DMS 273 (cell line): Measurements from ENCODE around the gene CADPS2.

ENCODE experiments used
- DNase-seq: peaks from one replicate; lab custom pipeline; 2025; ENCODE audit not compliant: unreplicated experiment; lab: John Stamatoyannopoulos, UW

CADPS2 gene

DNA sequence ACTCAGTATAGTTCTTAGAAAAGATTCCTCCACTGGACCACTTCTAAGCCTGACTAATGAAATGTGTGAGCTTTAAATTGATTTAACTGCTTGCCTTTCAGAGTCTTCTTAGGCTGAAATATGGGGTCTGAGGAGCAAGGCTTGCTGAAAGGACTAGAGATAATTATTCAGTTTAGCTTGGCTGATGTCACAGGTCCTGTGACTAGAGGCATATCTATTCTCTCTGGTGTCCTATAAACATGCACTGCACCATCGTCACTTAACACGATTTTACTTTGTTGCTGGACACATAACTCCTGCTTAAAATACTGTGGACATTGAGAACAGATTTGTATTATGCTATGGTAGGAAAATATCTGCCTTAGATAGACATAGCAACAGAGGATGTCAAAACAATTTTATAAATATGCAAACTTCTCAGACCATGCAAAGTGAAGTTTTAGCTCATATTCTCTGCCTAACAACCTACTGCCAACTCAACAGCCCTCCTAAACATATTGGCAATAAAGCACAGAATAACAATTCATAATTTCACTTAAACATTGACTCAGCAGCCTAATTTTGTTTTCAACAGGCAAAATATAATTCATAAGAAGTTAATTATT, 267.6 kb downstream of the CADPS2 start:
- DNase-seq, result no peak

- no peak for DNase-seq
Measured at GRCh38 chr7:122616951-122617350, 269.3 kb downstream of the CADPS2 start.

GRCh38 chr7:122605929-122606328, 280.3 kb downstream of the CADPS2 start:
- DNase-seq, result no peak

DNA sequence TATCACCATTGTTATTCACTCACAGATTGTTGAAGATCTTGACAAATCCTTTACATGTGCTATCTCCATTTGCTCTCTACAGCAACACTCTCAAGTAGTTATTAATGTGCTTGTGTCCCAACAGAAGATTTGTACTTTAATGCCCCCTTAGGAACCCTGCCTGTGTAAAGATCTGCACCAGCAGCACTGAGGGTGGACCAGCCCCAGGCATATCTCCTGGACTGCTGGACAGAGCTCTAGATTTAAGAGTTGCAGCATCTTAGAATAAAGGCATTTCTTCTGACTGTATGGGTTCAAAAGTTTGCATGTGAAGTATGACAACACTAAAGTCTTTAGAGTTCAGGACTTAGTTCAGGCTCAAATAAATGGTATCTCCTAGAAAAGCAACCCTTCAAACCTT, 282.0 kb downstream of the CADPS2 start:
- no peak for DNase-seq

DNA sequence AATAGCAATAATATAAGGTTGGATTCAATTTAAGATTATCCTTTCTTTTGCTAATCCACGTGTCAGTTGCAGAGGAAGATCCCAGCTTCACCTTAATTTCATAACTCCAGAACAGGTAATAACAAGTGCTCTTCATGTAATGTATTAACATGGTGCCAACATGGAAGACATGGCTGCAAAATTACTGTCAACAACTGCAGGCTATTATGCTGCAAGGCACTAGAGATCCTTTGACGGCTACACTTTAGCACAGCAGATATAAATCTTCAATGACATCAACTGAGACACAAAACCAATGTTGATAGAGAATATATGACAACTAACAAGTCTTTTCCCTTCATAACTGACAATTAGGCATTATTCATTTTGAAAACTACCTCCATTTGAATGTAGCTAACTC, 283.5 kb downstream of the CADPS2 start:
- no peak for DNase-seq

- no peak for DNase-seq
Measured at GRCh38 chr7:122600630-122601029, 285.6 kb downstream of the CADPS2 start.

DNA sequence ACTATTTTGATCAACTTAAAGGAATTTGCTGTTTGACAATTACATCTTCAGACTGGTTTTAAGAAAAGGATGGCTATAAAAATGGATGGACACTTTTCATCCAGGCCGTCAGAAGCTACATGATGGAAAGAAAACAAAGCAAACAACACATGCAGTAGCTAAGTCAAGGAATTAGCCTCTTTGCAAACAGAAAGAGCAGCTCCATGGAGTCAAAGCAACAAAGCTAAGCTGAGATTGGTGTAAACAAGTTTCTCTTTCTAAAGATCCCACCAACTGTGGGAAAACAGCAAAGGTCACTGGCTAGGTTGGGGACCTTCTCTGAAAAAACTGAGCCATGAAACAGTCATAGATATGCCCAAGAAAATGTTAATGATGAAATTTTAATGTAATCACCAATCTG, 286.2 kb downstream of the CADPS2 start:
- DNase-seq, result no peak

DNA sequence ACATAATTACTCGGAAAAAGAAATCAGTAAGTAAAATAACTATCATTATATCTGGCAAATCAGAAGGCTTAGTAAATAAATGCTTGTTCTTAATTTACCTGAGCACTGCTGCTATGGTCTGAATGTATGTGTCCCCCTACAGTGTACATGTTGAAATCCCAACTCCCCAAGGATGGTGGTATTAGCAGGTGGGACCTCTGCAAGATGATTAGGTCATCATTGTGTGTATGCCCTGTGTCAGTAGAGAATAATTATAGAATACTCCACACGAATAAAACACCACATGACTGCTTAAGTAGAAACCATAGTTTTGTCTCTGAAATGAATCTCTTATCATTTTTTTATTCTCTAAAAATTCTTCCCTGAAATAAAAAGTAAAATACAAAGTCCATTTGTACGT, 289.0 kb downstream of the CADPS2 start:
- no peak for DNase-seq

DNA sequence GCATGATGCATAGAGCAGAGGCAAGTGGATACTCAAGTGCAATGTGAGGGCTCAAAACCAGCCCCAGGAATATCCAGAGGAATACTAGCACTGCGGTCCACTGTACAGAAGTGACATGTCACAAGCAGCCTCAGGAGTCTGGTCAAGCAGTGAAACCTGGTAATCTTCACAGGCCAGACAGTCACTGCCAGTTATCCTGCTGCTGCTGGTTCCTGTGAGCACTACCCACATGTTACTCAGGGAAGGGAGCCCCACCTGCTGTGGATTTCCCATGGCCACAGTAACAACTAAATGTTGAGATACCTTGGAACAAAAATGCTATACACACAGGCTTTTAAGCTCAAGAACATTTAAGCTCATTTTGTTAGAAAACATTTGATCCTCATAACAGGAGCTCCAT, 290.4 kb downstream of the CADPS2 start:
- DNase-seq, result no peak

- no peak for DNase-seq
Measured at GRCh38 chr7:122588621-122589020, 297.6 kb downstream of the CADPS2 start.

DNA sequence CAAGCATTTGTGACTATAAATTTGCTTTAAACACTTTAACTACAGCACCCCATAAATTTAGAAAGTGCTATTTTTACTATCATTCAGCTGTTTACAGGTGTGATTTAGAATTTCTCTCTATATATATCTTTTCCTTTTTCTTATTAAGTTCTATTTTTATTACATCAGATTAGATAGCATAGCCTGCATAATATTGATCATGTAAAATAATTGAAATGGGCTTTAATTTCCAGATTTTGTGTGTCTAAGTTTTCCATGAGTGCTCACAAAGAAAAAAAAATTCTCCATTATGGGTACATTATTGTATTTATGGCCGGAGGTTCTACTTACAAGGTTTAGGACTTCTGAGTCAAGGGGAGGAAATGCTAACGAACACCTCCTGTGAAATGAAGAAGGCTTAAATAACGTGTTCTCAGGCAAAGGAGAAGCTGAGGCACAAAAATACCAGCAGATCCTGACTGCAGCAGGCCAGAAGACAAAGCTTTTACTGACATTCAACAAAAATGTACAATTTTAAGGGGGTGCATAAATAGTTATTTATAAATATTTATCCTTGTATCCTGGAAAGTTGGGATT, 301.5 kb downstream of the CADPS2 start:
- DNase-seq, result no peak

DNA sequence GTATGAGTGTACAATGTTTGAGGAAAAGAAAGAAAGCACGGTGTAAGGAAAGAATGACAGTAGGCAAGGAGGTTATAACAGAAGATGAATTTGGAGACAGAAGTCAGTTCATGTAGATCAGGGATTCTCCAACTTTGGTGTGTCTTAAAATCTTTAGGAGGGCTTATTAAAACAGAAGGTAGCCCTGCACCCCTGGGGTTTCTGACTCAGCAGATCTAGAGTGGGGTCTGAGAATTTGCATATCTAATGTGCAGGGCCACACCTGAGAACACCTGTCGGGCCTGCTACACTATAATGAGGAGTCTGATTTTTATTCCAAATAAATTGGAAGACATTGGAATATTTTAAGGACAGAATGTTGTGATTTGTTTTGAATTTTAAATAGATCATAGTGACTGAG, 307.9 kb downstream of the CADPS2 start:
- no peak for DNase-seq

GRCh38 chr7:122577449-122578003, 308.7 kb downstream of the CADPS2 start:
- DNase-seq, result no peak

- no peak for DNase-seq
Measured at GRCh38 chr7:122572706-122573105, 313.6 kb downstream of the CADPS2 start.

DNA sequence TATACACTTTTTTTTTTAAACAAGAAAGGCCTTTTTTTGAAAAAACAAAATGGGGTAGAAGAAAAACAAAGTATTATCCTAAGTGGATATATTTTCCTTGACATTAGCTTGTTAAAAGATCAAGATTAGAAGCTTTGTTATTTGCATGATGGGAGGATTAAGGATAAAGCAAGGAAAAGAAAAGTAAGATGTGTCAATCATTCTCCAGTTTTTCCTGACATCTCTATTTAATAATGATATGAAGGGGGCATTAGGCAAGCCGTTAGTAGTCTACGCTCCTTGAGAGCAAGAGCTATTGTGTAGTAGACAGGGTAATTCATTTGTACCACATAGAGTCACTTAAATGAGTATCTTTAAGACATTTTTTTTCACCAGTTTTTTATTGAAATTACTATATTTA, 324.9 kb downstream of the CADPS2 start:
- DNase-seq, result no peak

DNA sequence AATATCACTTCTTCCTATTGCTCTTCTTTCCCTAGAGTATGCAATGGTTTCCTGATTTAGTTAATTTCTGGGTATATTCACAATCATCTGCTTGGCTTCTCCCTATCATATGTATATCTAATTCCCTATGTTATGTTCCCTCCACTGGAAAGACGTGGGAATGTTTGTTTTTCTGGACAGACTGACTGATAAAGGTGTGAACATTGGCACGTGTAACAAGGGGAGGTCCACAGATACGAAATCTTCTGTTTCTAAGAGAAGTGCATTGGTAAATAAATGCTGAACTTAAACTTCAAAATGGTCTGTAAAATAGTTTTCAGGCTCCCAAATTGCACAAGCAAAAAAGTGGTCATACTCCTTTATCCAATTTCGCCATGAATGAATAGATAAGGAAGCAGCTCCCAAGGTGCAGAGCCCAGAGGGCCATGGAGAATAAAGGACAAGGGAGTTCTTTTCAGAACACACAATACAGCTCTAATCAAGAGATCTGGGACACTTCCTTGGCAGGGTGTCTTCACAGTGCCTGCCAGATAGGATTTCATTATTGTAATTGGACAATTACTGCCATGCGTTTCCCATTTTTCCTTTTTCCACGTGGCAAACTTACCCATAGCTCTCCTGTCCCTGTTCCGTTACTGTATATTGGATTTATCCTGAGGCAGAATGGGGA, 329.3 kb downstream of the CADPS2 start:
- no peak for DNase-seq

- no peak for DNase-seq
Measured at GRCh38 chr7:122556219-122556618, 330.0 kb downstream of the CADPS2 start.

GRCh38 chr7:122553761-122554160, 332.5 kb downstream of the CADPS2 start:
- no peak for DNase-seq

- no peak for DNase-seq
Measured at GRCh38 chr7:122552769-122553168, 333.5 kb downstream of the CADPS2 start.

- no peak for DNase-seq
Measured at GRCh38 chr7:122550545-122550944, 335.7 kb downstream of the CADPS2 start.

- DNase-seq, result no peak
Measured at GRCh38 chr7:122549578-122549977, 336.7 kb downstream of the CADPS2 start.

DNA sequence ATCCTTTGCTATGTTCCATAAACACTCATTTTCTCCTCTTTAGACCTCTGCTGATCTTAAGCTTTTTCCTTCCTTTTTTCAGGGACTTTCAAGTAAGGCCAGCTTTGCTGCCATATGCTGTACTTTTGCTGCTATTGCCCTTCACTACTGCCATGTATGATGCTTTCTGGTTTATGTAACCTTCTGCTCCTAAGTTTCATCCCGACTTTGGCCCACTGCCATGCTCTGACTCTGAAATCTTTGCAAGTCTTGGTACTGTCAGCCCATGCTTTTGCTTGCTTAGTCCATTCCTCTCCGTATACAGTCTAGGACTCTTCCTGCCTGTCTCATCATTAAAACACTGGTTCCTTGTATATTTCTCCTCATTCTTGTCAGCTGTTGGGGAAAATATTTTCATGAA, 339.8 kb downstream of the CADPS2 start:
- no peak for DNase-seq
